GM19025 (cell line): ENCODE results near the gene GCN1.
A peak's percentile ranks its signal among the peaks of the same experiment; 100 is the strongest.

Experiments
- ATAC-seq: cut with Tn5 transposase; IDR thresholded peaks from one replicate; pipeline ENCODE4 v1.9.1; 2021; ENCODE audit warnings: mild to moderate bottlenecking, low read depth, moderate library complexity; ENCODE audit not compliant: unreplicated experiment

The GCN1 gene

GRCh38 chr12:120099738-120100137 lies 94.8 kb downstream of the GCN1 start:
- no peak for ATAC-seq

GRCh38 chr12:120098756-120099470 lies 95.6 kb downstream of the GCN1 start:
- ATAC-seq, result no peak

- ATAC-seq, result no peak
Observed at GRCh38 chr12:120096671-120097202, 97.8 kb downstream of the GCN1 start.

GRCh38 chr12:120095736-120096135 lies 98.8 kb downstream of the GCN1 start:
- no peak for ATAC-seq

- ATAC-seq, result no peak
Observed at GRCh38 chr12:120095331-120095730, 99.2 kb downstream of the GCN1 start.

GRCh38 chr12:120094485-120094884 lies 100.0 kb downstream of the GCN1 start:
- ATAC-seq, result no peak

GRCh38 chr12:120093592-120094355 lies 100.7 kb downstream of the GCN1 start:
- ATAC-seq, result no peak

- ATAC-seq, result no peak
Observed at GRCh38 chr12:120093336-120093591, 101.3 kb downstream of the GCN1 start.

GRCh38 chr12:120092551-120093335 lies 101.8 kb downstream of the GCN1 start:
- ATAC-seq, result no peak

GRCh38 chr12:120091371-120092090 lies 103.0 kb downstream of the GCN1 start:
- ATAC-seq, result no peak

- no peak for ATAC-seq
Observed at GRCh38 chr12:120090626-120091295, 103.8 kb downstream of the GCN1 start.

GRCh38 chr12:120090206-120090605 lies 104.3 kb downstream of the GCN1 start:
- no peak for ATAC-seq

- no peak for ATAC-seq
Observed at GRCh38 chr12:120089796-120090195, 104.7 kb downstream of the GCN1 start.

GRCh38 chr12:120089105-120089504 lies 105.4 kb downstream of the GCN1 start:
- ATAC-seq, result no peak

- ATAC-seq, result peak; percentile 96
Observed at GRCh38 chr12:120086801-120087621, 107.5 kb downstream of the GCN1 start.

- no peak for ATAC-seq
Observed at GRCh38 chr12:120085920-120086645, 108.4 kb downstream of the GCN1 start.

- no peak for ATAC-seq
Observed at GRCh38 chr12:120081641-120082040, 112.9 kb downstream of the GCN1 start.
